Adrenal gland (tissue), 12 donors: Measurements from ENCODE around the gene PRKG1. TPM values are rescaled to one million over a fixed set of nuclear protein-coding genes. Genes with fewer than 3 reads are reported as not detected.

Experiments
- DNase-seq, 7 donors: peaks; one replicate each; pipeline ENCODE4 v3.0.0-alpha.2; 2019 to 2020
- H3K27ac ChIP-seq, 5 donors: fragments of 200-600 bp; sonication (generic) in 4 of 5; 1 replicate in 3 of 5; 2 replicates in 2 of 5; pipeline versions ENCODE4 v1.5.1 to v1.8.0; 2016 to 2020; ENCODE audit warnings: mild to moderate bottlenecking in 1 of 5
- H3K27me3 ChIP-seq: fragments of 200-600 bp; 2 replicates; pipeline ENCODE4 v1.8.0; 2021
- H3K36me3 ChIP-seq, 2 donors: fragments of 200-600 bp; replicated peaks in 1 of 2; 1 replicate in 1 of 2; 2 replicates in 1 of 2; pipeline versions ENCODE4 v1.5.1 to v1.8.0; 2018 to 2022
- H3K4me1 ChIP-seq, 2 donors: fragments of 200-600 bp; replicated peaks in 1 of 2; 1 replicate in 1 of 2; 2 replicates in 1 of 2; pipeline versions ENCODE4 v1.5.1 to v1.8.0; 2018 to 2021
- H3K4me3 ChIP-seq, 4 donors: fragments of 200-600 bp; sonication (generic) in 3 of 4; one replicate each; pipeline ENCODE4 v1.5.1; 2016 to 2018
- H3K9me3 ChIP-seq, 3 donors: fragments of 200-600 bp; sonication (generic) in 1 of 3; replicated peaks in 1 of 3; 1 replicate in 2 of 3; 2 replicates in 1 of 3; pipeline versions ENCODE4 v1.5.1 to v1.8.0; 2016 to 2021
- POLR2A ChIP-seq, 2 donors: fragments of 450-650 bp; IDR thresholded peaks; one replicate each; pipeline ENCODE4 v1.6.1; 2017; ENCODE audit warnings: antibody characterized with exemption in 2 of 2, mild to moderate bottlenecking in 2 of 2, moderate library complexity in 1 of 2
- WGBS, 4 donors: extraction: QIAGEN DNeasy Blood & Tissue Kit in 2 of 4; methylation state at CpG; one replicate each; pipeline versions ENCODE4 v1.1.5 to v1.1.7; 2013 to 2017; 5-methylcytosine and 5-hydroxymethylcytosine counted together
- intact Hi-C, 2 donors: fragments of 100-400 bp; cut with DNase I; formaldehyde crosslinking; loops; one replicate each; pipeline versions ENCODE4 v1.14.1 to v1.15.0; 2022 to 2023
- polyA plus RNA-seq, 3 donors: library from polyadenylated mRNA; stranded (reverse); fragments of 200-250 nt in 2 of 3; fragments of 350-450 nt in 1 of 3; fragmentation: Illumina TruSeq in 1 of 3; extraction: RNeasy Lipid Tissue Mini Kit (QIAGEN cat#74804) in 1 of 3; gene quantifications; one replicate each; pipeline ENCODE4 v1.2.3, GENCODE V29; 2013 to 2014
- total RNA-seq, 9 donors: library from RNA; depleted of rRNA in 4 of 9; stranded (reverse); fragments of >200 nt in 4 of 9; fragments of 120-200 nt in 1 of 9; fragmentation: NEBNext Ultra II Directional in 1 of 9; extraction: Animal tissue kit (Norgen Biotek cat#: 25700) in 1 of 9; gene quantifications; one replicate each; pipeline versions ENCODE4 v1.1.0 to v1.2.4, GENCODE V29; 2013 to 2023
- TF ChIP-seq, protein P1 (sequence below), 6 experiments: fragments of 450-650 bp in 4 of 6; fragments of 200-600 bp in 2 of 6; sonication (generic) in 1 of 6; IDR thresholded peaks; 1 replicate in 5 of 6; 2 replicates in 1 of 6; pipeline versions ENCODE4 v1.5.1 to v1.8.0; 2016 to 2021; ENCODE audit warnings: antibody characterized with exemption in 6 of 6, mild to moderate bottlenecking in 2 of 6, moderate library complexity in 1 of 6
- donor health status: healthy with polysubstance abuse.
- donor health status: Bipolar disorder and iron deficiency.
- donor health status: DM: yes; HTN: yes; CAD: no.
- donor health status: DM: no; HTN: no; CAD: no.
- donor health status: DM: no; HTN: no; CAD: no.
- donor health status: DM: yes; HTN: yes; CAD: no.

The PRKG1 gene
- total and polyA plus RNA-seq, 12 donors, result 6.9 to 104 (median 29.7) TPM

DNA sequence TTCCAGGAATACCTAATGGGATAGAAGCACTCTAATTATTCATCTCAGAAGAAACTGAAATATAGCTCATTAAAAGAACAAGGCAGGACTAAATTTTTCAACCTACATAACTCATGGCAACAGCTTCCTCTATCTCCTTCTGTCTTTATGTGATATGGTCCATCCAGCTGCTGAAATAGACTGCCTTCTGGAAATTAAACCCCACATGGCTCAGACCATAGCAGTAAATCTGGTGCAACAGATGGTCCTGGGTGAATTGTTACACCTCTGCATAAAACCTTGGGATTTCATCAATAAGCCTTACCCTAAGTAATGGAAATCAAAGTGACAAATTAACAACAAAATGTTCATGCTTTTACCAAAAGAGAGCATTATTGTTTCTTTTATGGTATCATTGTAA lies 830.7 kb downstream of the PRKG1 start:
- H3K9me3 ChIP-seq, result no peaks in the 10 kb centered on the region
- no peak for DNase-seq
- H3K27me3 ChIP-seq, result no peaks in the 10 kb centered on the region
- TF ChIP-seq, protein P1, sequence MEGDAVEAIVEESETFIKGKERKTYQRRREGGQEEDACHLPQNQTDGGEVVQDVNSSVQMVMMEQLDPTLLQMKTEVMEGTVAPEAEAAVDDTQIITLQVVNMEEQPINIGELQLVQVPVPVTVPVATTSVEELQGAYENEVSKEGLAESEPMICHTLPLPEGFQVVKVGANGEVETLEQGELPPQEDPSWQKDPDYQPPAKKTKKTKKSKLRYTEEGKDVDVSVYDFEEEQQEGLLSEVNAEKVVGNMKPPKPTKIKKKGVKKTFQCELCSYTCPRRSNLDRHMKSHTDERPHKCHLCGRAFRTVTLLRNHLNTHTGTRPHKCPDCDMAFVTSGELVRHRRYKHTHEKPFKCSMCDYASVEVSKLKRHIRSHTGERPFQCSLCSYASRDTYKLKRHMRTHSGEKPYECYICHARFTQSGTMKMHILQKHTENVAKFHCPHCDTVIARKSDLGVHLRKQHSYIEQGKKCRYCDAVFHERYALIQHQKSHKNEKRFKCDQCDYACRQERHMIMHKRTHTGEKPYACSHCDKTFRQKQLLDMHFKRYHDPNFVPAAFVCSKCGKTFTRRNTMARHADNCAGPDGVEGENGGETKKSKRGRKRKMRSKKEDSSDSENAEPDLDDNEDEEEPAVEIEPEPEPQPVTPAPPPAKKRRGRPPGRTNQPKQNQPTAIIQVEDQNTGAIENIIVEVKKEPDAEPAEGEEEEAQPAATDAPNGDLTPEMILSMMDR (IDR thresholded peaks at IDR 0.05), result no peak
- TF ChIP-seq POLR2A (IDR thresholded peaks at IDR 0.05), result no peak
- no peak overlapping the region for H3K4me3 ChIP-seq
- intact Hi-C loops, result no loop called here
- H3K27ac ChIP-seq, result no peak overlapping the region
- no peaks in the 10 kb centered on the region for H3K36me3 ChIP-seq
- H3K4me1 ChIP-seq, result peaks cover 0 to 20% of the 10 kb centered on the region in 2 donors

DNA sequence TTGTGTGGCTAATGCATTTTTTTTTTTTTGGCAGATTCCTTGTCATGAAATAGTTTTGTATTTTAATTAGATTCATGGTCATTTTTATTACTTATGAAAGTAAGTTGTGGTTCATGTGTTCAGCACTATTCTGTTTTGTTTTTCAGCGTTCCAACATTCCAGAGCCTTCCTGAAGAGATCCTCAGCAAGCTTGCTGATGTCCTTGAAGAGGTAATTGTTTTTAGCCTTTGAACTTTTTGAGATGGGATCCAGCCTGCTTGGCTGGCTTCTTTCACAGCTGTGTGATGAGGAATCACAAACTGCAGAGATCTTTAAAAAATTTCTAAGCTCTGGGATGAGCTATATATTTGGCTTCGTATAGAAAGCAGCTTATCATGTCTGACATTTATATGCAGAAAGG lies 833.1 kb downstream of the PRKG1 start:
- WGBS, 4 donors, result 12 to 42% (median 33%) methylated on average over 2 of the region's 2 CpGs
- DNase-seq, result no peak
- Histone ChIP-seq H3K27me3 (no peaks in the 10 kb centered on the region), H3K36me3 (no peaks in the 10 kb centered on the region), H3K4me1 (peaks cover 0 to 20% of the 10 kb centered on the region in 2 donors), H3K27ac (no peak overlapping the region), H3K9me3 (no peaks in the 10 kb centered on the region), H3K4me3 (no peak overlapping the region)
- TF ChIP-seq, protein P1 (IDR thresholded peaks at IDR 0.05), result no peak
- no peak for TF ChIP-seq POLR2A (IDR thresholded peaks at IDR 0.05)
- intact Hi-C loops, result no loop called here

DNA sequence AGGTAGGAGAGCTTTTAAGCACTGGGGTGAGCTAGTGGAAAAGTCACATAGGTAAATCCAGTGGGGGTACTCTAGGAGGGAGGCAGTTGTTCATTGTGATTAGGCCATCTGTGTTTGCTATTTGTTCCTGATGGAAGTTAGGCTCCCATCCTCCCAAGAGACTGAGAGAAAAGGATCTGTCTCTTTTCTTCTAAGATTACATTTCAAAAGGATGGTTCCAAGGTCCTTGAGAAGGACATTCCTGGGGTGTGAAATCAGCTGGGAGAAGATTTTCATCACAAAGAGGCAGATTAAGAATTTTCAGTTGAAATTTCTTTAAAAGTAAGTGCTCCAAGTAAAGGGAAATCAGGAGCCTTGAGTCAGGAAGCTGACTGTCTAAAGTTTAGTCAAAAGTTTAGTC lies 835.9 kb downstream of the PRKG1 start:
- Histone ChIP-seq H3K9me3 (no peaks in the 10 kb centered on the region), H3K27me3 (no peaks in the 10 kb centered on the region), H3K36me3 (no peaks in the 10 kb centered on the region), H3K4me3 (no peak overlapping the region), H3K4me1 (peaks cover 0 to 6% of the 10 kb centered on the region in 2 donors), H3K27ac (no peak overlapping the region)
- no peak for DNase-seq
- TF ChIP-seq POLR2A (IDR thresholded peaks at IDR 0.05), result no peak
- TF ChIP-seq, protein P1 (IDR thresholded peaks at IDR 0.05), result no peak
- intact Hi-C loops, result no loop called here

DNA sequence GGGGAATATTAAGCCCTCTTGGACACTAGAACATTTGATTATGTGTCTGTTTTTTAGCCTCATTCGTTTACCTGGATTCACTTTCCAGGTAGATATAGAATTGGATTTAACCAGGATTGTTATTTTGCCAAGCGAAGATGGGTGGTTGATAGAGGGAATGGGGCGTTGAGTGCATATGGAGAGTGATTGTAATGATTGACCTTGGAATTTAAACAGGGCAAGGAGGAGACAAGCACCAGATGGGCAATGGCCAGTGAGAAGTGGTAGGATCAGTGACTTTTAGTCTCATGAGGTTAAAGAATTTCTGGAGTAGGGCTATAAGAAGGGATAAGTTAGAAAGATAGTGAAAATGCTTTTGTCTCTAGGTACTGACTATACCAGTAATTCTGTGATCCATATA lies 836.3 kb downstream of the PRKG1 start:
- intact Hi-C loops, result no loop called here
- no peaks in the 10 kb centered on the region for H3K36me3 ChIP-seq
- H3K9me3 ChIP-seq, result no peaks in the 10 kb centered on the region
- H3K4me3 ChIP-seq, result no peak overlapping the region
- H3K27ac ChIP-seq, result no peak overlapping the region
- no peaks in the 10 kb centered on the region for H3K27me3 ChIP-seq
- peaks cover 0 to 6% of the 10 kb centered on the region in 2 donors for H3K4me1 ChIP-seq
- DNase-seq, result no peak
- WGBS, 4 donors, result 68 to 77% (median 73%) methylated on average over 3 of the region's 3 CpGs
- TF ChIP-seq, protein P1 (IDR thresholded peaks at IDR 0.05), result no peak
- no peak for TF ChIP-seq POLR2A (IDR thresholded peaks at IDR 0.05)
